ENCODE data around the gene ENG.
A peak's percentile ranks its signal among the peaks of the same experiment; 100 is the strongest.
"Not testable (repeated sequence)": the region's sequence is repeated elsewhere in the genome, so short reads cannot be mapped to it uniquely, and the experiment has no call there.

ENG gene

GRCh38 chr9:127847178-127847510 is 7.3 kb downstream of the ENG start:
- peak overlapping the region; percentile 43 for H3K9ac ChIP-seq (ENCODE audit: insufficient read length, low read depth)
- peaks cover 8% of the 10 kb centered on the region for H3K4me1 ChIP-seq (ENCODE audit: insufficient read depth, insufficient read length)
- H3K36me3 ChIP-seq (ENCODE audit: insufficient read depth, insufficient read length, low read length): no peaks in the 10 kb centered on the region
- H3K4me3 ChIP-seq (ENCODE audit: insufficient read length, low read depth): no peak overlapping the region
- no peak for TF ChIP-seq YY1 (IDR thresholded peaks at IDR 0.05; ENCODE audit: insufficient read depth, insufficient read length)
- peaks cover 20% of the 10 kb centered on the region; the same call in 1 of the 2 replicates for H3K9me3 ChIP-seq (ENCODE audit: insufficient read depth, low read length)
- no peaks in the 10 kb centered on the region for H3K27me3 ChIP-seq (ENCODE audit: insufficient read depth, insufficient read length)
- DNase-seq (ENCODE audit: low read depth, low spot score): no peak

DNA sequence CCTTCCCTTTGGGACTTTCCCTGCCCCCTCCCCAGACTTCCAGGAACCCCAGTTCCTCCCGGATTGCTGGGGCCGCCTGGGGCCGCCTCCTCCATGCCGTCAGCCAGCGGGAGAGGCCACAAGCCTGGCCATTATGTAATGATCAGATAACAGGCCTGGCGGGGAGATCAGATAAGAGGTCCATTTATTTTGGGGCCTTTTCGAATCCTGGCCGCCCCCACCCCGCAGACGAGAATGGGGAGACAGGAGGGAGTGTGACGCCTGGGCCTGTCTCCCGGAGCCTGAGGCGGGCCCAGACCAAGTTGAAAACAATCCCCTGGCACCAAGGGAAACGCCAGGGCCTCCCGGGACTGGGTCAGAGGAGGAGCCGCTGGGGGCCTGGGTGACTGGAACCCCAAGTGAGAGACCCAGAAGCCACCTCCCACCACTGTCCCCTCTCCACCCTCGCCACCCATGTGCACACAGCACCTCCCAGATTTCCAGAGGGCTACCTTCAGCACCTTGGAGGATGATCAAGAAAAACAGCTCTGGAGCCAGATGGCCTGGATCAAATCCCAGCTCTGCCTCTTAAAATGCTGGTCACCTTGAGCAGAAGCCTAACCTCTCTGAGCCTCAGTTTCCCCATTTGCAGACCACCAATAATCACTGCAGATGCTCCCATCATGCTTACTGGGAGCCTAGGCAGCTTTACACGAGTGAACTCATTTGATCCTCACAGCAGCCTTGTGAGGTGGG is 7.8 kb downstream of the ENG start:
- peaks cover 8% of the 10 kb centered on the region for H3K4me1 ChIP-seq (ENCODE audit: insufficient read depth, insufficient read length)
- TF ChIP-seq ZNF274 (IDR thresholded peaks at IDR 0.05; ENCODE audit: low read depth, low read length): no peak
- TF ChIP-seq YY1 (IDR thresholded peaks at IDR 0.05; ENCODE audit: insufficient read depth, insufficient read length): no peak
- no peak for TF ChIP-seq SUZ12 (IDR thresholded peaks at IDR 0.05; ENCODE audit: extremely low read depth, insufficient read depth, insufficient read length)
- H3K9me3 ChIP-seq (ENCODE audit: insufficient read depth, low read length): peaks cover 20% of the 10 kb centered on the region; the same call in 1 of the 2 replicates
- no peak overlapping the region for H3K4me3 ChIP-seq (ENCODE audit: insufficient read length, low read depth)
- DNase-seq (ENCODE audit: low read depth, low spot score): no peak
- no peaks in the 10 kb centered on the region for H3K36me3 ChIP-seq (ENCODE audit: insufficient read depth, insufficient read length, low read length)
- no peak overlapping the region for H3K9ac ChIP-seq (ENCODE audit: insufficient read length, low read depth)
- no peaks in the 10 kb centered on the region for H3K27me3 ChIP-seq (ENCODE audit: insufficient read depth, insufficient read length)

DNA sequence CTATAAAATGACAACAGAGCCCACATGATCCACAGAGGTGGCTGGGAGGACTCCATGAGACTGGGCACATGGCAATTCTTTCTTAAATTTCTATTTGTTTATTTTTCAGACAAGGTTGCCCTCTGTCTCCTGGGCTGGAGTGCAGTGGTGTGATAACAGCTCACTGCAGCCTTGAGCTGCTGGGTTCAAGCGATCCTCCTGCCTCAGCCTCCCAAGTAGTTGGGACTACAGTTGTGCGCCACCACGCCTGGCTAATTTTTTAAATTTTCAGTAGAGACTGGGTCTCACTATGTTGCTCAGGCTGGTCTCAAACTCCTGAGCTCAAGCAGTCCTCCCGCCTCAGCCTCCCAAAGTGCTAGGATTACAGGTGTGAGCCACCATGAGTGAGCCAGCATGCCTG is 8.8 kb downstream of the ENG start:
- H3K9me3 ChIP-seq (ENCODE audit: insufficient read depth, low read length): peaks cover 20% of the 10 kb centered on the region; the same call in 1 of the 2 replicates
- not testable (repeated sequence) for H3K4me1 ChIP-seq (ENCODE audit: insufficient read depth, insufficient read length); DNase-seq (ENCODE audit: low read depth, low spot score); H3K9ac ChIP-seq (ENCODE audit: insufficient read length, low read depth); H3K4me3 ChIP-seq (ENCODE audit: insufficient read length, low read depth); H3K27me3 ChIP-seq (ENCODE audit: insufficient read depth, insufficient read length); H3K36me3 ChIP-seq (ENCODE audit: insufficient read depth, insufficient read length, low read length)

DNA sequence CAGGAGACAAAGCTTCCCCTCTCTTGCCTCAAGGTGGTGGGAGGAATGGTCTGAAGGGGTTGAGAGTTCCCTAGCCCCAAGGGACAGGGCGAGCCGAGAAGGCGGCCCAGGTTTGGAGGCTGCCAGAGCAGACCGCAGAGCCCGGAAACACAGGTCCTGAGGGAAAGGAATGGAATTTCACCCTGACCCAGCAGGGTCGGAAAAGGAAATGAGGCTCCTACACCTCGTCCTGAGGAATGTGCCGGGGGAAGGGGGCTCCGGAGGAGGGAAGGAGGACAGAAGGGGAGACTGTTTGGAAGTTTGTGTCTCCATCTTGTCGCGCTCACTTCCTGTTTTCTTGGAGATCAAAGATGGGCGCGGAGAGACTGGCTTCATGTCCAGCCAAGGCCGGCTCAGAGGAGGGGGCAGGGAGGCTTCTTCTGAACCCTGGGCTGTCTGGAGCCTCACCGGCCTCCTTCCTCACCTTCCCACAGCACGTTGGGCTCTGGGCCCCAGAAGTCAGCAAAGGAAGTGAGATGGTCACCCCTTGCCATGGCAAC is 9.6 kb downstream of the ENG start:
- DNase-seq (ENCODE audit: low read depth, low spot score): peak; percentile 47
- Histone ChIP-seq H3K27me3 (ENCODE audit: insufficient read depth, insufficient read length) (no peaks in the 10 kb centered on the region), H3K4me1 (ENCODE audit: insufficient read depth, insufficient read length) (peaks cover 8% of the 10 kb centered on the region), H3K9me3 (ENCODE audit: insufficient read depth, low read length) (peaks cover 19% of the 10 kb centered on the region; the same call in 1 of the 2 replicates), H3K9ac (ENCODE audit: insufficient read length, low read depth) (no peak overlapping the region), H3K4me3 (ENCODE audit: insufficient read length, low read depth) (no peak overlapping the region), H3K36me3 (ENCODE audit: insufficient read depth, insufficient read length, low read length) (no peaks in the 10 kb centered on the region)
- no peak for TF ChIP-seq ZNF274 (IDR thresholded peaks at IDR 0.05; ENCODE audit: low read depth, low read length)
- no peak for TF ChIP-seq SUZ12 (IDR thresholded peaks at IDR 0.05; ENCODE audit: extremely low read depth, insufficient read depth, insufficient read length)
- TF ChIP-seq YY1 (IDR thresholded peaks at IDR 0.05; ENCODE audit: insufficient read depth, insufficient read length): no peak

- H3K4me1 ChIP-seq (ENCODE audit: insufficient read depth, insufficient read length): peaks cover 21% of the 10 kb centered on the region
- TF ChIP-seq ZNF274 (IDR thresholded peaks at IDR 0.05; ENCODE audit: low read depth, low read length): no peak
- TF ChIP-seq YY1 (IDR thresholded peaks at IDR 0.05; ENCODE audit: insufficient read depth, insufficient read length): no peak
- TF ChIP-seq SUZ12 (IDR thresholded peaks at IDR 0.05; ENCODE audit: extremely low read depth, insufficient read depth, insufficient read length): no peak
Observed at GRCh38 chr9:127841087-127841835, 13.2 kb downstream of the ENG start.

DNA sequence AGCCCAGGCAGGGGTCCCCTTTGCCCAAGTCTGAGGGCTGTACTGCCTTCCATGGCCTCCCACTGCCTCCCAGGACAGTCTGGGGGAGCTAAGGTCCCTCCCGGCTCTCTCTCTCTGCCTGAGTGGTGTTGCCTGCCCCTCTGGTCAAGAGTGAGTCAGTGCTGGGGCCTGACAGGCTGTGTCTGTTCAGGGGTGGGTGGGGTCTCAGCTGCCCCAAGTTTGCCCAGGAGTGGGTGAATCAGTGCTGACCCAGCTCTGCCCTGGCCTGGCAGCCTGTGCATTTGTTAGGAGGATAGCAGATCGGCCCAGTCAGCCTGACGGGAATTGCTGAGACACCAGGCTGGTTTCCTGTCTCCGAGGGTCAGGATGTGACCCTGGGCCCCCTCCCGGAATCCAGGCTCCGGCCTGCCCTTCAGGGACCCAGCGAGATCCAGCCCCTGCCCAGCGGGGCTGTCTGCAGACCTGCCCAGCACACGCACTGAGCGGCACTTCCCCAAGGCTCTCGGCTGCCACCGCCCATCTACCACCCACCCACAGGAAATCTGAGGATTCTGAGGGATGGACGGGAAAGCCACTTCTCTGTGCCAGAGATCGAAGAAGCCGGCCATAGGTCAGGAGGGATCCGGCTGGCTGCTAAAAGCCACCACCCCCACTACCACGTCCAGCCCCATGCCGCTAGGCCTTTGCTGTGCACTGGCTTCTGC is 15.9 kb downstream of the ENG start:
- peaks cover 24% of the 10 kb centered on the region for H3K4me1 ChIP-seq (ENCODE audit: insufficient read depth, insufficient read length)
- TF ChIP-seq SUZ12 (IDR thresholded peaks at IDR 0.05; ENCODE audit: extremely low read depth, insufficient read depth, insufficient read length) (no peak), ZNF274 (IDR thresholded peaks at IDR 0.05; ENCODE audit: low read depth, low read length) (no peak), YY1 (IDR thresholded peaks at IDR 0.05; ENCODE audit: insufficient read depth, insufficient read length) (no peak)
- DNase-seq (ENCODE audit: low read depth, low spot score): no peak
- peak overlapping the region; percentile 12 for H3K9ac ChIP-seq (ENCODE audit: insufficient read length, low read depth)
- no peaks in the 10 kb centered on the region for H3K36me3 ChIP-seq (ENCODE audit: insufficient read depth, insufficient read length, low read length)
- H3K9me3 ChIP-seq (ENCODE audit: insufficient read depth, low read length): no peaks in the 10 kb centered on the region
- no peaks in the 10 kb centered on the region for H3K27me3 ChIP-seq (ENCODE audit: insufficient read depth, insufficient read length)
- no peak overlapping the region for H3K4me3 ChIP-seq (ENCODE audit: insufficient read length, low read depth)

More at GRCh38 chr9:127841087-127841835, 13.2 kb downstream of the ENG start:
- Histone ChIP-seq H3K27me3 (ENCODE audit: insufficient read depth, insufficient read length) (no peaks in the 10 kb centered on the region), H3K4me3 (ENCODE audit: insufficient read length, low read depth) (no peak overlapping the region), H3K9me3 (ENCODE audit: insufficient read depth, low read length) (no peaks in the 10 kb centered on the region), H3K9ac (ENCODE audit: insufficient read length, low read depth) (no peak overlapping the region), H3K36me3 (ENCODE audit: insufficient read depth, insufficient read length, low read length) (no peaks in the 10 kb centered on the region)
- no peak for DNase-seq (ENCODE audit: low read depth, low spot score)

- Histone ChIP-seq H3K4me3 (ENCODE audit: insufficient read length, low read depth) (no peak overlapping the region), H3K4me1 (ENCODE audit: insufficient read depth, insufficient read length) (peaks cover 24% of the 10 kb centered on the region), H3K27me3 (ENCODE audit: insufficient read depth, insufficient read length) (no peaks in the 10 kb centered on the region), H3K9me3 (ENCODE audit: insufficient read depth, low read length) (no peaks in the 10 kb centered on the region), H3K9ac (ENCODE audit: insufficient read length, low read depth) (no peak overlapping the region), H3K36me3 (ENCODE audit: insufficient read depth, insufficient read length, low read length) (no peaks in the 10 kb centered on the region)
- DNase-seq (ENCODE audit: low read depth, low spot score): no peak
- TF ChIP-seq YY1 (IDR thresholded peaks at IDR 0.05; ENCODE audit: insufficient read depth, insufficient read length) (no peak), ZNF274 (IDR thresholded peaks at IDR 0.05; ENCODE audit: low read depth, low read length) (no peak), SUZ12 (IDR thresholded peaks at IDR 0.05; ENCODE audit: extremely low read depth, insufficient read depth, insufficient read length) (no peak)
Observed at GRCh38 chr9:127837346-127837745, 17.1 kb downstream of the ENG start.

GRCh38 chr9:127836561-127836960 is 17.9 kb downstream of the ENG start:
- not testable (repeated sequence) for H3K9me3 ChIP-seq (ENCODE audit: insufficient read depth, low read length); DNase-seq (ENCODE audit: low read depth, low spot score); H3K36me3 ChIP-seq (ENCODE audit: insufficient read depth, insufficient read length, low read length); H3K9ac ChIP-seq (ENCODE audit: insufficient read length, low read depth); H3K27me3 ChIP-seq (ENCODE audit: insufficient read depth, insufficient read length); H3K4me3 ChIP-seq (ENCODE audit: insufficient read length, low read depth)
- H3K4me1 ChIP-seq (ENCODE audit: insufficient read depth, insufficient read length): peaks cover 24% of the 10 kb centered on the region
